Liver (tissue), 9 donors: ENCODE results near the gene KPNB1. TPM values are rescaled to one million over a fixed set of nuclear protein-coding genes. Genes with fewer than 3 reads are reported as not detected.

ENCODE experiments used
- DNase-seq: peaks from one replicate; pipeline ENCODE4 v3.0.0-alpha.2; 2017; ENCODE audit warnings: low spot score
- H3K27ac ChIP-seq, 2 donors: one replicate each; pipeline ENCODE4 v1.7.0; 2013; ENCODE audit warnings: inconsistent platforms in 2 of 2, low read length in 2 of 2, control low read depth in 1 of 2, low read depth in 1 of 2, mild to moderate bottlenecking in 1 of 2
- H3K27me3 ChIP-seq, 4 donors: one replicate each; pipeline versions ENCODE4 v1.6.1 to v1.7.0; 2013; ENCODE audit warnings: low read length in 3 of 4, inconsistent platforms in 1 of 4, mild to moderate bottlenecking in 1 of 4, moderate library complexity in 1 of 4; ENCODE audit not compliant: control insufficient read depth in 4 of 4, insufficient read depth in 4 of 4
- H3K36me3 ChIP-seq, 4 donors: one replicate each; pipeline versions ENCODE4 v1.6.1 to v1.7.0; 2013; ENCODE audit warnings: low read length in 3 of 4, mild to moderate bottlenecking in 3 of 4, low read depth in 1 of 4, moderate library complexity in 1 of 4; ENCODE audit not compliant: control insufficient read depth in 4 of 4, insufficient read depth in 3 of 4
- H3K4me1 ChIP-seq, 4 donors: one replicate each; pipeline versions ENCODE4 v1.6.1 to v1.7.0; 2013; ENCODE audit warnings: low read length in 3 of 4, mild to moderate bottlenecking in 3 of 4, moderate library complexity in 1 of 4; ENCODE audit not compliant: control insufficient read depth in 4 of 4, insufficient read depth in 4 of 4
- H3K4me3 ChIP-seq, 3 donors: one replicate each; pipeline versions ENCODE4 v1.6.1 to v1.7.0; 2013; ENCODE audit warnings: low read length in 3 of 3, control low read depth in 1 of 3, low read depth in 1 of 3, mild to moderate bottlenecking in 1 of 3
- H3K9ac ChIP-seq, 2 donors: one replicate each; pipeline ENCODE4 v1.7.0; 2013; ENCODE audit warnings: low read length in 2 of 2, mild to moderate bottlenecking in 2 of 2, moderate library complexity in 2 of 2, control low read depth in 1 of 2, low read depth in 1 of 2
- H3K9me3 ChIP-seq, 4 donors: one replicate each; pipeline versions ENCODE4 v1.6.1 to v1.7.0; 2013; ENCODE audit warnings: low read length in 3 of 4; ENCODE audit not compliant: control insufficient read depth in 4 of 4
- CTCF ChIP-seq: fragments of 150-350 bp; IDR thresholded peaks from 2 replicates; pipeline ENCODE4 v1.5.1; 2017; ENCODE audit warnings: improper control_type of control experiment, low read depth, low read length; ENCODE audit not compliant: missing input control
- EGR1 ChIP-seq, 2 donors: IDR thresholded peaks; 2 replicates each; pipeline ENCODE4 v1.6.1; 2016 to 2018; ENCODE audit warnings: antibody characterized with exemption in 2 of 2, low read depth in 2 of 2
- GABPA ChIP-seq, 2 donors: IDR thresholded peaks in 1 of 2; conservative IDR thresholded peaks in 1 of 2; 2 replicates each; pipeline ENCODE4 v1.6.1; 2016; ENCODE audit warnings: antibody characterized with exemption in 2 of 2, mild to moderate bottlenecking in 1 of 2, moderate library complexity in 1 of 2
- JUND ChIP-seq, 2 donors: IDR thresholded peaks; 2 replicates each; pipeline ENCODE4 v1.6.1; 2016; ENCODE audit warnings: antibody characterized with exemption in 2 of 2
- RAD21 ChIP-seq, 2 donors: IDR thresholded peaks; 2 replicates each; pipeline ENCODE4 v1.6.1; 2016; ENCODE audit warnings: antibody characterized with exemption in 2 of 2, mild to moderate bottlenecking in 2 of 2
- REST ChIP-seq: IDR thresholded peaks from 2 replicates; pipeline ENCODE4 v1.6.1; 2016; ENCODE audit warnings: antibody characterized with exemption, mild to moderate bottlenecking
- RXRA ChIP-seq, 2 donors: IDR thresholded peaks; 2 replicates each; pipeline ENCODE4 v1.6.1; 2017 to 2018; ENCODE audit warnings: antibody characterized with exemption in 2 of 2, mild to moderate bottlenecking in 1 of 2
- SP1 ChIP-seq: IDR thresholded peaks from 2 replicates; pipeline ENCODE4 v1.6.1; 2018; ENCODE audit warnings: antibody characterized with exemption, mild to moderate bottlenecking
- WGBS: extraction: QIAGEN DNeasy Blood & Tissue Kit; methylation state at CpG from one replicate; pipeline ENCODE4 v1.1.7; 2013; 5-methylcytosine and 5-hydroxymethylcytosine counted together
- polyA plus RNA-seq, 2 donors: library from polyadenylated mRNA; stranded (reverse) in 1 of 2; unstranded in 1 of 2; fragments of 200-250 nt in 1 of 2; fragments of >200 nt in 1 of 2; fragmentation: Nextera tagmentation in 1 of 2; extraction: Ambion mirVana in 1 of 2; gene quantifications; one replicate each; pipeline versions ENCODE4 v1.2.1 to v1.2.3, GENCODE V29; 2013 to 2015
- total RNA-seq, 2 donors: library from RNA; depleted of rRNA; stranded (reverse); fragments of >200 nt; gene quantifications; one replicate each; pipeline ENCODE4 v1.2.3, GENCODE V29; 2014
- donor health status: healthy.
- donor health status: healthy.
- donor health status: healthy.
- donor health status: healthy.
- donor health status: healthy.

Gene KPNB1
- total and polyA plus RNA-seq, 4 donors, result 27.6 to 114 (median 75.0) TPM

- Histone ChIP-seq H3K9me3 (no peaks in the 10 kb centered on the region), H3K9ac (no peak overlapping the region), H3K36me3 (peaks cover 2 to 15% (median 12%) of the 10 kb centered on the region in 4 donors), H3K27ac (peak overlapping the region; percentile 76 to 89), H3K4me1 (peaks cover 4 to 42% (median 38%) of the 10 kb centered on the region in 4 donors), H3K27me3 (no peaks in the 10 kb centered on the region), H3K4me3 (peak overlapping the region; percentile 75 to 86 (median 82))
- DNase-seq, result no peak
- WGBS, result under 1% methylated on average over 48 of the region's 48 CpGs
- TF ChIP-seq RAD21 (IDR thresholded peaks at IDR 0.05) (peak in 1 of 2 donors; percentile 6), RXRA (IDR thresholded peaks at IDR 0.05) (no peak)
These were observed 329 bp downstream of the KPNB1 start for GRCh38 chr17:47649972-47650524.

GRCh38 chr17:47650525-47651522, 1.1 kb downstream of the KPNB1 start:
- WGBS, result 1% methylated on average over 39 of the region's 39 CpGs

GRCh38 chr17:47651704-47652103, 2.0 kb downstream of the KPNB1 start:
- Histone ChIP-seq H3K9me3 (no peaks in the 10 kb centered on the region), H3K27me3 (no peaks in the 10 kb centered on the region), H3K9ac (no peak overlapping the region), H3K4me3 (no peak overlapping the region), H3K27ac (no peak overlapping the region), H3K36me3 (peaks cover 9 to 24% (median 17%) of the 10 kb centered on the region in 4 donors), H3K4me1 (peaks cover 6 to 51% (median 44%) of the 10 kb centered on the region in 4 donors)
- WGBS, result 48% methylated on average over 2 of the region's 2 CpGs
- no peak for DNase-seq
- TF ChIP-seq EGR1 (IDR thresholded peaks at IDR 0.05; ENCODE audit: low read depth in 2 of 2) (no peak), CTCF (no peak)

More at GRCh38 chr17:47650525-47651522, 1.1 kb downstream of the KPNB1 start:
- H3K9me3 ChIP-seq, result no peaks in the 10 kb centered on the region
- DNase-seq, result peak; percentile 93
- H3K36me3 ChIP-seq, result peaks cover 2 to 21% (median 12%) of the 10 kb centered on the region in 4 donors
- peak overlapping the region; percentile 40 to 85 for H3K9ac ChIP-seq
- no peak for TF ChIP-seq RAD21 (IDR thresholded peaks at IDR 0.05)
- TF ChIP-seq GABPA (IDR thresholded peaks at IDR 0.05 in 1 of 2, conservative IDR thresholded peaks at IDR 0.05 in 1 of 2), result peak in 1 of 2 donors; percentile 54
- TF ChIP-seq SP1, result peak; percentile 65
- TF ChIP-seq JUND (IDR thresholded peaks at IDR 0.05), result no peak
- TF ChIP-seq REST, result no peak
- peak overlapping the region; percentile 80 to 89 for H3K27ac ChIP-seq
- H3K27me3 ChIP-seq, result no peaks in the 10 kb centered on the region
- H3K4me1 ChIP-seq, result peaks cover 4 to 50% (median 44%) of the 10 kb centered on the region in 4 donors
- peak overlapping the region; percentile 12 to 86 (median 82) for H3K4me3 ChIP-seq
